A673 (cell line): Measurements from ENCODE around the gene PSMG4.

Source experiments
- EZH2 ChIP-seq: fragments of 200-600 bp; sonication (generic); IDR thresholded peaks from 2 replicates; pipeline ENCODE4 v1.6.1; 2017; ENCODE audit warnings: borderline replicate concordance, low read depth, mild to moderate bottlenecking, mixed read lengths, antibody characterized with exemption, low read length; ENCODE audit not compliant: poor library complexity, severe bottlenecking
- TF ChIP-seq, protein P1 (sequence below): fragments of 300-800, 200-600 bp; sonication (generic); conservative IDR thresholded peaks from 2 replicates; pipeline ENCODE4 v1.5.1; 2017; ENCODE audit warnings: low read depth, mild to moderate bottlenecking, antibody characterized with exemption, low read length, moderate library complexity, mixed read lengths

DNA sequence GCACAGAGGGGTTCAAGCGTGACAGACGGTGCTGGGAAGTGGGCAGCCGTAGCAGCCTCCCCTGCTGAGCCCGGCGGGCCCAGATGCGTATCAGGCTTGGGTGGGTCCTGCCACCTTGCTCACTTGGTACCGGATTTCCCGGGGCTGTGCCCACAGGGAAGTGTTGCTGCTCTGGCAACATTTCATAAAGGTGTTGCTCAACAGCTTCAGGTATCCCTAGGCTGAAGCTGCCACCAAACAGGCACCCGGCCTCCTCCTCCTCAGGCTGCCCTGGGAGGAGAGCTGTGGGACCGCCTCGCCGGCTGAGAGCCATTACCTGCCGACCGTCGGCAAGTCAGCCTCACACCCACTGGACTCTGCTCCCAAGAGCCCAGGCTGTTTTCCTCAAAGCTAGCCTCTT, 11.5 kb downstream of the PSMG4 start:
- TF ChIP-seq, protein P1, sequence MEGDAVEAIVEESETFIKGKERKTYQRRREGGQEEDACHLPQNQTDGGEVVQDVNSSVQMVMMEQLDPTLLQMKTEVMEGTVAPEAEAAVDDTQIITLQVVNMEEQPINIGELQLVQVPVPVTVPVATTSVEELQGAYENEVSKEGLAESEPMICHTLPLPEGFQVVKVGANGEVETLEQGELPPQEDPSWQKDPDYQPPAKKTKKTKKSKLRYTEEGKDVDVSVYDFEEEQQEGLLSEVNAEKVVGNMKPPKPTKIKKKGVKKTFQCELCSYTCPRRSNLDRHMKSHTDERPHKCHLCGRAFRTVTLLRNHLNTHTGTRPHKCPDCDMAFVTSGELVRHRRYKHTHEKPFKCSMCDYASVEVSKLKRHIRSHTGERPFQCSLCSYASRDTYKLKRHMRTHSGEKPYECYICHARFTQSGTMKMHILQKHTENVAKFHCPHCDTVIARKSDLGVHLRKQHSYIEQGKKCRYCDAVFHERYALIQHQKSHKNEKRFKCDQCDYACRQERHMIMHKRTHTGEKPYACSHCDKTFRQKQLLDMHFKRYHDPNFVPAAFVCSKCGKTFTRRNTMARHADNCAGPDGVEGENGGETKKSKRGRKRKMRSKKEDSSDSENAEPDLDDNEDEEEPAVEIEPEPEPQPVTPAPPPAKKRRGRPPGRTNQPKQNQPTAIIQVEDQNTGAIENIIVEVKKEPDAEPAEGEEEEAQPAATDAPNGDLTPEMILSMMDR, result no peak
- TF ChIP-seq EZH2, result no peak
